Activated CD4-positive, alpha-beta T cell treated with anti-CD3 and anti-CD28 coated beads, Interleukin-10, Interleukin-2, amounts not matched to agents 100 ng/mL and 50 ng/mL, durations not matched to agents 16 hours and 8 hours (primary cell): ENCODE results near the gene MCCD1.

Experiments
- DNase-seq: peaks from one replicate; pipeline ENCODE4 v3.0.0-alpha.2; 2020

The MCCD1 gene

DNA sequence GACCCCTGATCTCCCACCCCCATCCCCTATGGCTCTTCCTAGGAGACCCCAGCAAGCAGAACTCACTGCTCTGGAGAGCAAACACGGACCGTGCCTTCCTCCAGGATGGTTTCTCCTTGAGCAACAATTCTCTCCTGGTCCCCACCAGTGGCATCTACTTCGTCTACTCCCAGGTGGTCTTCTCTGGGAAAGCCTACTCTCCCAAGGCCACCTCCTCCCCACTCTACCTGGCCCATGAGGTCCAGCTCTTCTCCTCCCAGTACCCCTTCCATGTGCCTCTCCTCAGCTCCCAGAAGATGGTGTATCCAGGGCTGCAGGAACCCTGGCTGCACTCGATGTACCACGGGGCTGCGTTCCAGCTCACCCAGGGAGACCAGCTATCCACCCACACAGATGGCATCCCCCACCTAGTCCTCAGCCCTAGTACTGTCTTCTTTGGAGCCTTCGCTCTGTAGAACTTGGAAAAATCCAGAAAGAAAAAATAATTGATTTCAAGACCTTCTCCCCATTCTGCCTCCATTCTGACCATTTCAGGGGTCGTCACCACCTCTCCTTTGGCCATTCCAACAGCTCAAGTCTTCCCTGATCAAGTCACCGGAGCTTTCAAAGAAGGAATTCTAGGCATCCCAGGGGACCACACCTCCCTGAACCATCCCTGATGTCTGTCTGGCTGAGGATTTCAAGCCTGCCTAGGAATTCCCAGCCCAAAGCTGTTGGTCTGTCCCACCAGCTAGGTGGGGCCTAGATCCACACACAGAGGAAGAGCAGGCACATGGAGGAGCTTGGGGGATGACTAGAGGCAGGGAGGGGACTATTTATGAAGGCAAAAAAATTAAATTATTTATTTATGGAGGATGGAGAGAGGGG is 44.7 kb downstream of the MCCD1 start:
- no peak for DNase-seq

DNA sequence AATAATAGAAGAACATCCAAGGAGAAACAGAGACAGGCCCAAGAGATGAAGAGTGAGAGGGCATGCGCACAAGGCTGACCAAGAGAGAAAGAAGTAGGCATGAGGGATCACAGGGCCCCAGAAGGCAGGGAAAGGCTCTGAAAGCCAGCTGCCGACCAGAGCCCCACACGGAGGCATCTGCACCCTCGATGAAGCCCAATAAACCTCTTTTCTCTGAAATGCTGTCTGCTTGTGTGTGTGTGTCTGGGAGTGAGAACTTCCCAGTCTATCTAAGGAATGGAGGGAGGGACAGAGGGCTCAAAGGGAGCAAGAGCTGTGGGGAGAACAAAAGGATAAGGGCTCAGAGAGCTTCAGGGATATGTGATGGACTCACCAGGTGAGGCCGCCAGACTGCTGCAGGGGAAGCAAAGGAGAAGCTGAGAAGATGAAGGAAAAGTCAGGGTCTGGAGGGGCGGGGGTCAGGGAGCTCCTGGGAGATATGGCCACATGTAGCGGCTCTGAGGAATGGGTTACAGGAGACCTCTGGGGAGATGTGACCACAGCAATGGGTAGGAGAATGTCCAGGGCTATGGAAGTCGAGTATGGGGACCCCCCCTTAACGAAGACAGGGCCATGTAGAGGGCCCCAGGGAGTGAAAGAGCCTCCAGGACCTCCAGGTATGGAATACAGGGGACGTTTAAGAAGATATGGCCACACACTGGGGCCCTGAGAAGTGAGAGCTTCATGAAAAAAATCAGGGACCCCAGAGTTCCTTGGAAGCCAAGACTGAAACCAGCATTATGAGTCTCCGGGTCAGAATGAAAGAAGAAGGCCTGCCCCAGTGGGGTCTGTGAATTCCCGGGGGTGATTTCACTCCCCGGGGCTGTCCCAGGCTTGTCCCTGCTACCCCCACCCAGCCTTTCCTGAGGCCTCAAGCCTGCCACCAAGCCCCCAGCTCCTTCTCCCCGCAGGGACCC is 45.6 kb downstream of the MCCD1 start:
- peak; percentile 65 for DNase-seq

DNA sequence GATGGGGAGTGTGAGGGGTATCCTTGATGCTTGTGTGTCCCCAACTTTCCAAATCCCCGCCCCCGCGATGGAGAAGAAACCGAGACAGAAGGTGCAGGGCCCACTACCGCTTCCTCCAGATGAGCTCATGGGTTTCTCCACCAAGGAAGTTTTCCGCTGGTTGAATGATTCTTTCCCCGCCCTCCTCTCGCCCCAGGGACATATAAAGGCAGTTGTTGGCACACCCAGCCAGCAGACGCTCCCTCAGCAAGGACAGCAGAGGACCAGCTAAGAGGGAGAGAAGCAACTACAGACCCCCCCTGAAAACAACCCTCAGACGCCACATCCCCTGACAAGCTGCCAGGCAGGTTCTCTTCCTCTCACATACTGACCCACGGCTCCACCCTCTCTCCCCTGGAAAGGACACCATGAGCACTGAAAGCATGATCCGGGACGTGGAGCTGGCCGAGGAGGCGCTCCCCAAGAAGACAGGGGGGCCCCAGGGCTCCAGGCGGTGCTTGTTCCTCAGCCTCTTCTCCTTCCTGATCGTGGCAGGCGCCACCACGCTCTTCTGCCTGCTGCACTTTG is 46.7 kb downstream of the MCCD1 start, which contains the start of gene TNF:
TSS of gene TNF (plus strand) at position 231 of the 567 bp plus-strand sequence. CDS start at position 408, 177 bp downstream.
- DNase-seq = peak; percentile 96

DNA sequence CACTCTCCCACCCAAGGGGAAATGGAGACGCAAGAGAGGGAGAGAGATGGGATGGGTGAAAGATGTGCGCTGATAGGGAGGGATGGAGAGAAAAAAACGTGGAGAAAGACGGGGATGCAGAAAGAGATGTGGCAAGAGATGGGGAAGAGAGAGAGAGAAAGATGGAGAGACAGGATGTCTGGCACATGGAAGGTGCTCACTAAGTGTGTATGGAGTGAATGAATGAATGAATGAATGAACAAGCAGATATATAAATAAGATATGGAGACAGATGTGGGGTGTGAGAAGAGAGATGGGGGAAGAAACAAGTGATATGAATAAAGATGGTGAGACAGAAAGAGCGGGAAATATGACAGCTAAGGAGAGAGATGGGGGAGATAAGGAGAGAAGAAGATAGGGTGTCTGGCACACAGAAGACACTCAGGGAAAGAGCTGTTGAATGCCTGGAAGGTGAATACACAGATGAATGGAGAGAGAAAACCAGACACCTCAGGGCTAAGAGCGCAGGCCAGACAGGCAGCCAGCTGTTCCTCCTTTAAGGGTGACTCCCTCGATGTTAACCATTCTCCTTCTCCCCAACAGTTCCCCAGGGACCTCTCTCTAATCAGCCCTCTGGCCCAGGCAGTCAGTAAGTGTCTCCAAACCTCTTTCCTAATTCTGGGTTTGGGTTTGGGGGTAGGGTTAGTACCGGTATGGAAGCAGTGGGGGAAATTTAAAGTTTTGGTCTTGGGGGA is 47.4 kb downstream of the MCCD1 start:
- DNase-seq = peak; percentile 36

DNA sequence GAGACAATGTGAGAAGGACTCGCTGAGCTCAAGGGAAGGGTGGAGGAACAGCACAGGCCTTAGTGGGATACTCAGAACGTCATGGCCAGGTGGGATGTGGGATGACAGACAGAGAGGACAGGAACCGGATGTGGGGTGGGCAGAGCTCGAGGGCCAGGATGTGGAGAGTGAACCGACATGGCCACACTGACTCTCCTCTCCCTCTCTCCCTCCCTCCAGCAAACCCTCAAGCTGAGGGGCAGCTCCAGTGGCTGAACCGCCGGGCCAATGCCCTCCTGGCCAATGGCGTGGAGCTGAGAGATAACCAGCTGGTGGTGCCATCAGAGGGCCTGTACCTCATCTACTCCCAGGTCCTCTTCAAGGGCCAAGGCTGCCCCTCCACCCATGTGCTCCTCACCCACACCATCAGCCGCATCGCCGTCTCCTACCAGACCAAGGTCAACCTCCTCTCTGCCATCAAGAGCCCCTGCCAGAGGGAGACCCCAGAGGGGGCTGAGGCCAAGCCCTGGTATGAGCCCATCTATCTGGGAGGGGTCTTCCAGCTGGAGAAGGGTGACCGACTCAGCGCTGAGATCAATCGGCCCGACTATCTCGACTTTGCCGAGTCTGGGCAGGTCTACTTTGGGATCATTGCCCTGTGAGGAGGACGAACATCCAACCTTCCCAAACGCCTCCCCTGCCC is 48.3 kb downstream of the MCCD1 start:
- DNase-seq = peak; percentile 84

GRCh38 chr6:31577579-31577966 is 48.8 kb downstream of the MCCD1 start:
- no peak for DNase-seq

- DNase-seq = peak; percentile 41
Measured at GRCh38 chr6:31578184-31579118, 49.7 kb downstream of the MCCD1 start.

DNA sequence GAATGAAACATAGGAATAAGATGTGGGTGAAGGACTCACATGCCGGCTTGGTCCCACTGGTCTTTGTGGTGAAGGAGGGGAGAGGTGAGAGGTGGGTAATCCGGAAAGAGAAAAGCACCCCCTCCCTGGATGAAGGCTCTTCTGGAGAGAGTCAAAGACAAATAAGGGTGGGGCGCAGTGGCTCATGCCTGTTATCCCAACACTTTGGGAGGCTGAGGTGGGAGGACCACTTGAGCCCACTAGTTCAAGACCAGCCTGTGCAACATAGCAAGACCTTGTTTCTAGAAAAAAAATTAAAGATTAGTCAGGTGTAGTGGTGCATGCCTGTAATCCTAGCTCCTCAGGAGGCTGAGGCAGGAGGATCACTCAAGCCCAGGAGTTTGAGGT is 50.4 kb downstream of the MCCD1 start:
- no peak for DNase-seq
